Liver (tissue), 3 donors: Measurements from ENCODE around the gene LYRM4.

Experiments
- RAD21 ChIP-seq, 2 donors: IDR thresholded peaks; 2 replicates each; pipeline ENCODE4 v1.6.1; 2016; ENCODE audit warnings: antibody characterized with exemption in 2 of 2, mild to moderate bottlenecking in 2 of 2
- TAF1 ChIP-seq: conservative IDR thresholded peaks from 2 replicates; pipeline ENCODE4 v1.6.1; 2016; ENCODE audit warnings: antibody characterized with exemption, mild to moderate bottlenecking
- TF ChIP-seq, protein P1 (sequence below): IDR thresholded peaks from 2 replicates; pipeline ENCODE4 v1.6.1; 2016; ENCODE audit warnings: antibody characterized with exemption
- TF ChIP-seq, protein P2 (sequence below): fragments of 150-350 bp; IDR thresholded peaks from 2 replicates; pipeline ENCODE4 v1.5.1; 2017; ENCODE audit warnings: improper control_type of control experiment, low read depth, low read length; ENCODE audit not compliant: missing input control
- TF ChIP-seq, protein P3 (sequence below): IDR thresholded peaks from 2 replicates; pipeline ENCODE4 v1.6.1; 2016; ENCODE audit warnings: antibody characterized with exemption
- TF ChIP-seq, protein P4 (sequence below): IDR thresholded peaks from 2 replicates; pipeline ENCODE4 v1.6.1; 2016; ENCODE audit warnings: antibody characterized with exemption, mild to moderate bottlenecking
- TF ChIP-seq, protein P5 (sequence below): IDR thresholded peaks from 2 replicates; pipeline ENCODE4 v1.6.1; 2016; ENCODE audit warnings: antibody characterized with exemption
- donor health status: healthy.
- donor health status: healthy.

DNA sequence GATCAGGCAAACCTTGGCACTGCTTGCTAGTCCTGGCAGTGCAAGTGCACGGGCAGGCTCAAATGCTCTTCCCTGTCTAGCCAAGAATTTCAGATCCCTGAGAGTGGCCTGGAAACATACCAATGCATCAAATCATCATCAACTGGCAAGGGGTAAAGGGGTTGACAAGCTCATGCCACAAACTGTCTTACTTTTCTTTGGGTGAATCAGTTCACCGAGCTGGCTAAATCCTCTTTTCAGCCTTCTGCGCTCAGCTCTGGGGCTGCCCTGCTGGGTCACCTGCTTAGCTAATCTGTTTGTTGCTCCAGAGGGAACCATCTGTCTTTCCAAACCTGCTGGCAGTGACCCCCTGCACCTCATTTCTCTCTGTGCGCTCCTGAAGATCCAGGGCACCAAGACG lies 59.5 kb downstream of the LYRM4 start:
- TF ChIP-seq, protein P1, sequence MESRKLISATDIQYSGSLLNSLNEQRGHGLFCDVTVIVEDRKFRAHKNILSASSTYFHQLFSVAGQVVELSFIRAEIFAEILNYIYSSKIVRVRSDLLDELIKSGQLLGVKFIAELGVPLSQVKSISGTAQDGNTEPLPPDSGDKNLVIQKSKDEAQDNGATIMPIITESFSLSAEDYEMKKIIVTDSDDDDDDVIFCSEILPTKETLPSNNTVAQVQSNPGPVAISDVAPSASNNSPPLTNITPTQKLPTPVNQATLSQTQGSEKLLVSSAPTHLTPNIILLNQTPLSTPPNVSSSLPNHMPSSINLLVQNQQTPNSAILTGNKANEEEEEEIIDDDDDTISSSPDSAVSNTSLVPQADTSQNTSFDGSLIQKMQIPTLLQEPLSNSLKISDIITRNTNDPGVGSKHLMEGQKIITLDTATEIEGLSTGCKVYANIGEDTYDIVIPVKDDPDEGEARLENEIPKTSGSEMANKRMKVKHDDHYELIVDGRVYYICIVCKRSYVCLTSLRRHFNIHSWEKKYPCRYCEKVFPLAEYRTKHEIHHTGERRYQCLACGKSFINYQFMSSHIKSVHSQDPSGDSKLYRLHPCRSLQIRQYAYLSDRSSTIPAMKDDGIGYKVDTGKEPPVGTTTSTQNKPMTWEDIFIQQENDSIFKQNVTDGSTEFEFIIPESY = no peak
- TF ChIP-seq, protein P2, sequence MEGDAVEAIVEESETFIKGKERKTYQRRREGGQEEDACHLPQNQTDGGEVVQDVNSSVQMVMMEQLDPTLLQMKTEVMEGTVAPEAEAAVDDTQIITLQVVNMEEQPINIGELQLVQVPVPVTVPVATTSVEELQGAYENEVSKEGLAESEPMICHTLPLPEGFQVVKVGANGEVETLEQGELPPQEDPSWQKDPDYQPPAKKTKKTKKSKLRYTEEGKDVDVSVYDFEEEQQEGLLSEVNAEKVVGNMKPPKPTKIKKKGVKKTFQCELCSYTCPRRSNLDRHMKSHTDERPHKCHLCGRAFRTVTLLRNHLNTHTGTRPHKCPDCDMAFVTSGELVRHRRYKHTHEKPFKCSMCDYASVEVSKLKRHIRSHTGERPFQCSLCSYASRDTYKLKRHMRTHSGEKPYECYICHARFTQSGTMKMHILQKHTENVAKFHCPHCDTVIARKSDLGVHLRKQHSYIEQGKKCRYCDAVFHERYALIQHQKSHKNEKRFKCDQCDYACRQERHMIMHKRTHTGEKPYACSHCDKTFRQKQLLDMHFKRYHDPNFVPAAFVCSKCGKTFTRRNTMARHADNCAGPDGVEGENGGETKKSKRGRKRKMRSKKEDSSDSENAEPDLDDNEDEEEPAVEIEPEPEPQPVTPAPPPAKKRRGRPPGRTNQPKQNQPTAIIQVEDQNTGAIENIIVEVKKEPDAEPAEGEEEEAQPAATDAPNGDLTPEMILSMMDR = no peak
- TF ChIP-seq TAF1 = no peak
- TF ChIP-seq, protein P3, sequence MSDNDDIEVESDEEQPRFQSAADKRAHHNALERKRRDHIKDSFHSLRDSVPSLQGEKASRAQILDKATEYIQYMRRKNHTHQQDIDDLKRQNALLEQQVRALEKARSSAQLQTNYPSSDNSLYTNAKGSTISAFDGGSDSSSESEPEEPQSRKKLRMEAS = no peak
- TF ChIP-seq RAD21 (IDR thresholded peaks at IDR 0.05) = no peak
- TF ChIP-seq, protein P4, sequence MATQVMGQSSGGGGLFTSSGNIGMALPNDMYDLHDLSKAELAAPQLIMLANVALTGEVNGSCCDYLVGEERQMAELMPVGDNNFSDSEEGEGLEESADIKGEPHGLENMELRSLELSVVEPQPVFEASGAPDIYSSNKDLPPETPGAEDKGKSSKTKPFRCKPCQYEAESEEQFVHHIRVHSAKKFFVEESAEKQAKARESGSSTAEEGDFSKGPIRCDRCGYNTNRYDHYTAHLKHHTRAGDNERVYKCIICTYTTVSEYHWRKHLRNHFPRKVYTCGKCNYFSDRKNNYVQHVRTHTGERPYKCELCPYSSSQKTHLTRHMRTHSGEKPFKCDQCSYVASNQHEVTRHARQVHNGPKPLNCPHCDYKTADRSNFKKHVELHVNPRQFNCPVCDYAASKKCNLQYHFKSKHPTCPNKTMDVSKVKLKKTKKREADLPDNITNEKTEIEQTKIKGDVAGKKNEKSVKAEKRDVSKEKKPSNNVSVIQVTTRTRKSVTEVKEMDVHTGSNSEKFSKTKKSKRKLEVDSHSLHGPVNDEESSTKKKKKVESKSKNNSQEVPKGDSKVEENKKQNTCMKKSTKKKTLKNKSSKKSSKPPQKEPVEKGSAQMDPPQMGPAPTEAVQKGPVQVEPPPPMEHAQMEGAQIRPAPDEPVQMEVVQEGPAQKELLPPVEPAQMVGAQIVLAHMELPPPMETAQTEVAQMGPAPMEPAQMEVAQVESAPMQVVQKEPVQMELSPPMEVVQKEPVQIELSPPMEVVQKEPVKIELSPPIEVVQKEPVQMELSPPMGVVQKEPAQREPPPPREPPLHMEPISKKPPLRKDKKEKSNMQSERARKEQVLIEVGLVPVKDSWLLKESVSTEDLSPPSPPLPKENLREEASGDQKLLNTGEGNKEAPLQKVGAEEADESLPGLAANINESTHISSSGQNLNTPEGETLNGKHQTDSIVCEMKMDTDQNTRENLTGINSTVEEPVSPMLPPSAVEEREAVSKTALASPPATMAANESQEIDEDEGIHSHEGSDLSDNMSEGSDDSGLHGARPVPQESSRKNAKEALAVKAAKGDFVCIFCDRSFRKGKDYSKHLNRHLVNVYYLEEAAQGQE = no peak
- TF ChIP-seq, protein P5, sequence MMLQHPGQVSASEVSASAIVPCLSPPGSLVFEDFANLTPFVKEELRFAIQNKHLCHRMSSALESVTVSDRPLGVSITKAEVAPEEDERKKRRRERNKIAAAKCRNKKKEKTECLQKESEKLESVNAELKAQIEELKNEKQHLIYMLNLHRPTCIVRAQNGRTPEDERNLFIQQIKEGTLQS = no peak
